Neural crest cell (in vitro differentiated cells): ENCODE measurements around the gene RCHY1. TPM values are rescaled to one million over a fixed set of nuclear protein-coding genes. Genes with fewer than 3 reads are reported as not detected.

Experiments used
- DNase-seq: peaks from one replicate; pipeline ENCODE4 v3.0.0; 2021; ENCODE audit warnings: low read depth, mixed read lengths, low spot score
- H3K27ac Mint-ChIP-seq: one replicate; pipeline ENCODE4 v1.8.0; 2021; ENCODE audit warnings: mild to moderate bottlenecking, mixed read lengths; ENCODE audit not compliant: unreplicated experiment
- H3K27me3 Mint-ChIP-seq: 2 replicates; pipeline ENCODE4 v1.8.0; 2021; ENCODE audit warnings: low read depth, mild to moderate bottlenecking, mixed read lengths
- H3K36me3 Mint-ChIP-seq: 2 replicates; pipeline ENCODE4 v1.8.0; 2021; ENCODE audit warnings: low read depth, mild to moderate bottlenecking, mixed read lengths
- H3K4me1 Mint-ChIP-seq: 2 replicates; pipeline ENCODE4 v1.8.0; 2021; ENCODE audit warnings: mixed read lengths
- H3K4me3 Mint-ChIP-seq: one replicate; pipeline ENCODE4 v1.8.0; 2021; ENCODE audit warnings: mild to moderate bottlenecking, mixed read lengths
- H3K9me3 Mint-ChIP-seq: 2 replicates; pipeline ENCODE4 v1.8.0; 2021; ENCODE audit warnings: mixed read lengths
- CTCF ChIP-seq: fragments of 200-600 bp; sonication (generic); conservative IDR thresholded peaks from 2 replicates; pipeline ENCODE4 v1.5.0; 2021; ENCODE audit warnings: antibody characterized with exemption, mild to moderate bottlenecking
- total RNA-seq: library from RNA; stranded (reverse); gene quantifications from 2 replicates; pipeline ENCODE4 v1.2.1, GENCODE V29; 2021

Gene RCHY1
- total RNA-seq, 1 donor from 2014 or later, result 32.6 TPM

DNA sequence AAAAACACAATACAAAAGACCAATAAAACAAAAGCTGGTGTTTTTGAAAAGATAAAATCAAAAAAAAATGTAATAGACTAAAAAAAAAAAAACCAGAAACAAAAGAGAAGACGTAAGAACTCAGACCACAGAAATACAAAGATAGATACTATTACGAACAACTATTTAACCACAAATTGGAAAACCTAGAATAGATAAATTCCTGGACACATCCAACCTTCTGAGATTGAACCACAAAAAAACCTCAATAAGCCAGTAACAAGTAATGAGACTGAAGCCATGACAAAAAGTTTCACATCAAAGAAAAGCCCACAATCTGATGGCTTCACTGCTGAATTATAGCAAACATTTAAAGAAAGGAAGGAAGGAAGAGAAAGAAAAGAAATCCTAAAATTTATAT is 16.2 kb downstream of the RCHY1 start:
- H3K36me3 Mint-ChIP-seq, result peaks cover 37% of the 10 kb centered on the region
- H3K27ac Mint-ChIP-seq, result no peak overlapping the region
- H3K4me1 Mint-ChIP-seq, result no peaks in the 10 kb centered on the region
- no peak for TF ChIP-seq CTCF
- no peak for DNase-seq
- no peaks in the 10 kb centered on the region for H3K27me3 Mint-ChIP-seq
- no peak overlapping the region for H3K4me3 Mint-ChIP-seq
- peaks cover 6% of the 10 kb centered on the region for H3K9me3 Mint-ChIP-seq

DNA sequence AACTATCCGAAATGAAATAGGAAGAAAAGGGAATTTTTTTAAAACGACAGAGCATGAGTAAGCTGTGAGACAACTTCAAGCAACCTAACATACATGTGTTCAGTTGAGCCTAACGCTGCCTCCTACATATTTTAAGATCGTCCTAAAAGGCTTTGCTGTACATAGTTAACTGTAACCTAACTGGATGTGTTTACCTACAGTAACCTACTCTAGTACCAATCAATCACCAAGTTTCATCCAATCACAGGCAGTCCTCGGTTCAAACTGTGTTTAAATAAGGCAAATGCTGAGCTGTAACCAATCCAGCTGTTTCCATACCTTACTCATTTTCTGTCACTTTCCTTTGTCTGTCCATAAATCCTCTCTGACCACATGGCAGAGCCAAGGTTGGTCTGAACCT is 17.1 kb downstream of the RCHY1 start:
- Mint-ChIP-seq H3K36me3 (peaks cover 33% of the 10 kb centered on the region), H3K9me3 (peaks cover 6% of the 10 kb centered on the region), H3K27me3 (no peaks in the 10 kb centered on the region), H3K4me1 (no peaks in the 10 kb centered on the region), H3K27ac (no peak overlapping the region), H3K4me3 (no peak overlapping the region)
- TF ChIP-seq CTCF, result no peak
- DNase-seq, result no peak

DNA sequence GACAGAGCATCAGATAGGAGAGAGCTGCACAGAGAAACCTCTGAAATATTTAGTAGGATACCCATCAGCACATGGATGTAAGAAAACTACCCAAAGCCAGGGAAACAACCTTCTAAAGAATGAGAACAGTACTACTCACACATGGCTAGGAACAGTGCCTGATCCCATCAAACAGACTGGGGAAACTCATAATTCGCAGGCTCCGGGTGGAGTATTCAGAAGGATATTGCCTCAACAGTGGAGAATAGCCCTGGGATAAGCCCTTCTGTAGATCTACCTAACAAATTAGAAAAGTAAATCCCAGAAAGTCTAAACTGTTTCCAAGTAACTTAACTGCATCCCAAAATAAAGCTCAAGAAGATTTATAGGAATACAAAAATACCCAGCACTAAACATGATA is 17.8 kb downstream of the RCHY1 start:
- Mint-ChIP-seq H3K27ac (no peak overlapping the region), H3K36me3 (peaks cover 33% of the 10 kb centered on the region), H3K4me1 (no peaks in the 10 kb centered on the region), H3K27me3 (no peaks in the 10 kb centered on the region), H3K9me3 (peaks cover 6% of the 10 kb centered on the region), H3K4me3 (no peak overlapping the region)
- TF ChIP-seq CTCF, result no peak
- no peak for DNase-seq

GRCh38 chr4:75495476-75495875 is 18.7 kb downstream of the RCHY1 start:
- Mint-ChIP-seq H3K9me3 (peaks cover 6% of the 10 kb centered on the region), H3K4me3 (no peak overlapping the region), H3K4me1 (no peaks in the 10 kb centered on the region), H3K36me3 (peaks cover 32% of the 10 kb centered on the region), H3K27ac (no peak overlapping the region), H3K27me3 (no peaks in the 10 kb centered on the region)
- TF ChIP-seq CTCF, result no peak
- DNase-seq, result no peak

GRCh38 chr4:75494563-75494962 is 19.6 kb downstream of the RCHY1 start:
- no peak overlapping the region for H3K27ac Mint-ChIP-seq
- no peak for TF ChIP-seq CTCF
- no peak overlapping the region for H3K4me3 Mint-ChIP-seq
- peaks cover 6% of the 10 kb centered on the region for H3K9me3 Mint-ChIP-seq
- no peak for DNase-seq
- no peaks in the 10 kb centered on the region for H3K27me3 Mint-ChIP-seq
- no peaks in the 10 kb centered on the region for H3K4me1 Mint-ChIP-seq
- peaks cover 25% of the 10 kb centered on the region for H3K36me3 Mint-ChIP-seq

- Mint-ChIP-seq H3K9me3 (no peaks in the 10 kb centered on the region), H3K36me3 (no peaks in the 10 kb centered on the region), H3K27me3 (no peaks in the 10 kb centered on the region), H3K4me1 (no peaks in the 10 kb centered on the region), H3K4me3 (no peak overlapping the region), H3K27ac (no peak overlapping the region)
- TF ChIP-seq CTCF, result peak; percentile 56
- no peak for DNase-seq
These were observed 24.0 kb downstream of the RCHY1 start for GRCh38 chr4:75490155-75490554.
